ENCODE measurements around the gene FOXI1.

The FOXI1 gene

GRCh38 chr5:170149206-170149515 lies 43.5 kb downstream of the FOXI1 start:
- no peak overlapping the region for H3K4me3 ChIP-seq (ENCODE audit: low read length)
- no peak for TF ChIP-seq CTCF (conservative IDR thresholded peaks at IDR 0.05; ENCODE audit: low read length)
- no peak for DNase-seq (ENCODE audit: low read depth)

GRCh38 chr5:170150713-170151096 lies 45.0 kb downstream of the FOXI1 start:
- H3K4me3 ChIP-seq (ENCODE audit: low read length), result no peak overlapping the region
- TF ChIP-seq CTCF (conservative IDR thresholded peaks at IDR 0.05; ENCODE audit: low read length), result no peak
- no peak for DNase-seq (ENCODE audit: low read depth)

GRCh38 chr5:170151097-170151831 lies 45.6 kb downstream of the FOXI1 start:
- peak; percentile 89 for DNase-seq (ENCODE audit: low read depth)
- TF ChIP-seq CTCF (conservative IDR thresholded peaks at IDR 0.05; ENCODE audit: low read length), result no peak

GRCh38 chr5:170152767-170153166 lies 47.1 kb downstream of the FOXI1 start:
- TF ChIP-seq CTCF (conservative IDR thresholded peaks at IDR 0.05; ENCODE audit: low read length), result no peak
- DNase-seq (ENCODE audit: low read depth), result peak; percentile 7
- no peak overlapping the region for H3K4me3 ChIP-seq (ENCODE audit: low read length)

More at GRCh38 chr5:170151097-170151831, 45.6 kb downstream of the FOXI1 start:
- H3K4me3 ChIP-seq (ENCODE audit: low read length), result no peak overlapping the region

GRCh38 chr5:170154297-170154696 lies 48.6 kb downstream of the FOXI1 start:
- DNase-seq (ENCODE audit: low read depth), result no peak
- no peak overlapping the region for H3K4me3 ChIP-seq (ENCODE audit: low read length)
- no peak for TF ChIP-seq CTCF (conservative IDR thresholded peaks at IDR 0.05; ENCODE audit: low read length)

DNA sequence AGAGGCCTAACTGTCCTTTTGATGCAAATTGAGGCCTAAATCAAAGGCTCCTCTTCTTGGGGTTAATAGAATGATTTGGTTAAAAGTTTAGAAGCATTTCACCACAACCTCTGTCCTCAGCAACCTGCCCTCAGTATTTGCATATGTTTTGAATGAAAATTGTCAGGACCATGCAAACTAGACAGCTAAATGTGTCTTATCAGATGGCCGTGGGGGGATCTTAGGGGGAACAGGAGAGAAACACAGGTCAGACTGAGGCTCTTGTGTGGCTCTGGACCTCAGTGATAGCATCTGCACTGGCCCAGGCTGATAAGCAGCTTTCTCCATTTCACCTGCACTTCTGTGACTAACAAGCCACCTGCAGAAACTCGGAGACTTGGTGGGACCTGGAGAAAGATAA lies 49.0 kb downstream of the FOXI1 start:
- no peak for TF ChIP-seq CTCF (conservative IDR thresholded peaks at IDR 0.05; ENCODE audit: low read length)
- DNase-seq (ENCODE audit: low read depth), result no peak
- H3K4me3 ChIP-seq (ENCODE audit: low read length), result no peak overlapping the region

DNA sequence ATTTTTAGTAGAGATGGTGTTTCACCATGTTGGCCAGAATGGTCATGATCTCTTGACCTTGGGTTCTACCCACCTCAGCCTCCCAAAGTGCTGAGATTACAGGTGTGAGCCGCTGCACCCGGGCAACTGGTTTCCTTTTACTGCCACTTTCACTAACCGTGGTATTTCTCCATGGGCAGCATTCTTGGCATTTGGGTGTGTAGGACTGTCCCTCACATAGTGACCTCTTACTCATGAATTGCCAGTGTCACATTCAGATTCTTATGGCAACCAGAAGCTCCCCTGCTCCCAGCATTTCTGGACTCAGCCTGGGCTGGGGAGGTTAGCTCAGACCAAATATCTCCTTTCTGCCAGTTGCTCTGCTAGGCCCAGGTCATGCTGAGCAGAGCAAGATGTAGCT lies 50.1 kb downstream of the FOXI1 start:
- no peak for DNase-seq (ENCODE audit: low read depth)
- no peak for TF ChIP-seq CTCF (conservative IDR thresholded peaks at IDR 0.05; ENCODE audit: low read length)
- H3K4me3 ChIP-seq (ENCODE audit: low read length), result no peak overlapping the region

All from AG10803 (cell line).